Measurements from ENCODE around the gene C6orf89.

C6orf89 gene

GRCh38 chr6:36904851-36905393 is 19.2 kb downstream of the C6orf89 start:
- TF ChIP-seq, protein P1, sequence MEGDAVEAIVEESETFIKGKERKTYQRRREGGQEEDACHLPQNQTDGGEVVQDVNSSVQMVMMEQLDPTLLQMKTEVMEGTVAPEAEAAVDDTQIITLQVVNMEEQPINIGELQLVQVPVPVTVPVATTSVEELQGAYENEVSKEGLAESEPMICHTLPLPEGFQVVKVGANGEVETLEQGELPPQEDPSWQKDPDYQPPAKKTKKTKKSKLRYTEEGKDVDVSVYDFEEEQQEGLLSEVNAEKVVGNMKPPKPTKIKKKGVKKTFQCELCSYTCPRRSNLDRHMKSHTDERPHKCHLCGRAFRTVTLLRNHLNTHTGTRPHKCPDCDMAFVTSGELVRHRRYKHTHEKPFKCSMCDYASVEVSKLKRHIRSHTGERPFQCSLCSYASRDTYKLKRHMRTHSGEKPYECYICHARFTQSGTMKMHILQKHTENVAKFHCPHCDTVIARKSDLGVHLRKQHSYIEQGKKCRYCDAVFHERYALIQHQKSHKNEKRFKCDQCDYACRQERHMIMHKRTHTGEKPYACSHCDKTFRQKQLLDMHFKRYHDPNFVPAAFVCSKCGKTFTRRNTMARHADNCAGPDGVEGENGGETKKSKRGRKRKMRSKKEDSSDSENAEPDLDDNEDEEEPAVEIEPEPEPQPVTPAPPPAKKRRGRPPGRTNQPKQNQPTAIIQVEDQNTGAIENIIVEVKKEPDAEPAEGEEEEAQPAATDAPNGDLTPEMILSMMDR (IDR thresholded peaks at IDR 0.05), result no peak
- H3K4me1 ChIP-seq, result peaks cover 14% of the 10 kb centered on the region

DNA sequence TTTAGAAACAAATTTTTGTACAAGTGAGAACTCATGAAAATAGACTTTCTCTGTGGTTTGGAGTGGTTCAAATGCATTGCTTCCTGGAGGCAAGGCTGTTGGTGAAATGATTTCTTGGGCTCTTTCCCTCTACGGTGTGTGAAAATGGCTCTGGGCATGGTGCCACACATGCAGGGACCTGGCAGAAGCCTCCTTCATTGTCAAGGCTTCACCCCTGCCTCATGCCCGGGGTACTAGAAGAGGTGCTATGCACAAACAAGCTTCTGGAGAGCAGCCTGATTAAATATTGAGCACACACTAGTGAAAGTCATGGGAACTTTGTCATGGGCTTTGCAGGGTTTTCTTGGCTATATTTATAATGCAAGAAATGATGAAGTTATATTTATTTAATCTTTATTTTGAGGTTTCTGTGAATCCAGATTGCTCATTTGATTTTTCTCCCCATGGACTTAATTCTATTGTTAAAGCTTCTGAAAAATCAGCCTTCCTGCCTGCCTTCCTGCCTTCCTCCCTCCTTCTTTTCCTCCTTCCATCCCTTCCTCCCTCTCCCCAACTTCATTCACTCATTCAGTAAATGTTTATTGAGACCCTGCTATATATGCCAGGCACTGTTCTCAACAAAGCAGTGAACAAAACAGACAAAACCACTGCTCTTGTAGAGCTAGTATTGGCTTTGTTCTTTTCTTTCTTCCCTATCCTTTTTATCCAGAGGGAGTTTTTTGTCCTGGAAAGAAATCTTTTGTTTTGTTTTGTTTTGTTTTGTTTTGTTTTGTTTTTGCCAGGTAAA is 21.0 kb downstream of the C6orf89 start:
- Histone ChIP-seq H3K79me2 (peaks cover 22% of the 10 kb centered on the region), H3K4me1 (peaks cover 14% of the 10 kb centered on the region), H3K27me3 (ENCODE audit: control insufficient read depth, insufficient read depth, low read length) (no peaks in the 10 kb centered on the region), H3K9me3 (ENCODE audit: control insufficient read depth, low read length) (no peaks in the 10 kb centered on the region), H2AFZ (no peak overlapping the region), H3K9ac (no peak overlapping the region), H3K4me2 (ENCODE audit: low read length) (no peak overlapping the region), H3K4me3 (ENCODE audit: low read depth, low read length) (no peak overlapping the region), H3K27ac (peak overlapping the region; percentile 40), H3K36me3 (ENCODE audit: control insufficient read depth, insufficient read depth, low read length) (no peaks in the 10 kb centered on the region)
- TF ChIP-seq, protein P1 (IDR thresholded peaks at IDR 0.05), result no peak

More at GRCh38 chr6:36904851-36905393, 19.2 kb downstream of the C6orf89 start:
- H3K36me3 ChIP-seq (ENCODE audit: control insufficient read depth, insufficient read depth, low read length), result no peaks in the 10 kb centered on the region
- H3K4me3 ChIP-seq (ENCODE audit: low read depth, low read length), result no peak overlapping the region
- H3K27ac ChIP-seq, result no peak overlapping the region
- H3K9me3 ChIP-seq (ENCODE audit: control insufficient read depth, low read length), result no peaks in the 10 kb centered on the region
- H3K79me2 ChIP-seq, result peaks cover 28% of the 10 kb centered on the region
- H3K27me3 ChIP-seq (ENCODE audit: control insufficient read depth, insufficient read depth, low read length), result no peaks in the 10 kb centered on the region
- no peak overlapping the region for H2AFZ ChIP-seq
- no peak overlapping the region for H3K9ac ChIP-seq
- no peak overlapping the region for H3K4me2 ChIP-seq (ENCODE audit: low read length)

DNA sequence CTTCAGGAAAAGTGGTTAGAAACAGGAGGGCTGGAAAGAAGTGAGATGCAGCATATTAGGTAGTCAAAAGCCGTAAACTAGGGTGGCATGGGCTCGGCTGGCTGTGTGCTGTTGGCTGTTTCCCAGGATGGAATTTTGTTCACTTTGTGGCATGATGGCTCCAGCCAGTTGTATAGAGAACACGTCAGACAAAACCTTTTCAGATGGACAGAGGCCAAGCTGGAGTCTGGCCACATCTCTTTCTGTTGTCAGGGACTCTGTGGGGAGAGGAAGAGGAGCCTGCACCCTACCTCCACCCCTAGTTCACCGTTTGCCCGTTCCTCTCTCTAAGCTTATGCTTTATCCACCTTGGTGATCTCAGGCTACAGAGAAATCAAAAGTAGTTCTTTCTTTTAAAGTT is 22.0 kb downstream of the C6orf89 start:
- peak overlapping the region; percentile 2 for H2AFZ ChIP-seq
- peak overlapping the region; percentile 7 for H3K4me2 ChIP-seq (ENCODE audit: low read length)
- no peaks in the 10 kb centered on the region for H3K9me3 ChIP-seq (ENCODE audit: control insufficient read depth, low read length)
- H3K9ac ChIP-seq, result no peak overlapping the region
- peaks cover 16% of the 10 kb centered on the region for H3K4me1 ChIP-seq
- no peaks in the 10 kb centered on the region for H3K27me3 ChIP-seq (ENCODE audit: control insufficient read depth, insufficient read depth, low read length)
- peak overlapping the region; percentile 40 for H3K27ac ChIP-seq
- H3K4me3 ChIP-seq (ENCODE audit: low read depth, low read length), result no peak overlapping the region
- H3K36me3 ChIP-seq (ENCODE audit: control insufficient read depth, insufficient read depth, low read length), result no peaks in the 10 kb centered on the region
- TF ChIP-seq, protein P1 (IDR thresholded peaks at IDR 0.05), result no peak
- peaks cover 18% of the 10 kb centered on the region for H3K79me2 ChIP-seq

DNA sequence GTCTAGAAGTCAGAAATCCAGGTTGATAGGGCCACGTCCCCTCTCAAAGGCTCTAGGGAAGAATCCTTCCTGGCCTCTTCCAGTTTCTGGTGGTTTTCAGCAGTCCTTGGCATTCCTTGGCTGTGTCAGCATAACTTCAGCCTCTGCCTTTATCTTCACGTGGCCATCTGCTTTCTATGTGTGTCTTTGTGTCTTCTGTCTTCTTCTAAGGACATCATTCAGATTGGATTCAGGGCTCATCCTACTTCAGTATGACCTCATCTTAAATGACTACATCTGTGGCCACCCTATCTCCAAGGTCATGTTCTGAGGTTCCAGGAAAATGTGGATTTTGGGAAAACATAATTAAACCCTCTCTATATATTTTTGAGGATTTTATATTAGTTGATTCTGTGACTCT is 23.0 kb downstream of the C6orf89 start:
- Histone ChIP-seq H3K4me1 (peaks cover 17% of the 10 kb centered on the region), H3K27me3 (ENCODE audit: control insufficient read depth, insufficient read depth, low read length) (no peaks in the 10 kb centered on the region), H3K27ac (peak overlapping the region; percentile 46)

More for the DNA sequence above, 23.0 kb downstream of the C6orf89 start:
- TF ChIP-seq, protein P1 (IDR thresholded peaks at IDR 0.05), result no peak
- Histone ChIP-seq H3K36me3 (ENCODE audit: control insufficient read depth, insufficient read depth, low read length) (no peaks in the 10 kb centered on the region), H3K79me2 (peaks cover 18% of the 10 kb centered on the region), H3K4me3 (ENCODE audit: low read depth, low read length) (no peak overlapping the region), H3K4me2 (ENCODE audit: low read length) (peak overlapping the region; percentile 10), H3K9ac (no peak overlapping the region), H3K9me3 (ENCODE audit: control insufficient read depth, low read length) (no peaks in the 10 kb centered on the region), H2AFZ (no peak overlapping the region)
